ENCODE results near the gene PPP2R5C. TPM values are rescaled to one million over a fixed set of nuclear protein-coding genes. Genes with fewer than 3 reads are reported as not detected.

Gene PPP2R5C
- total and polyA plus RNA-seq, 2 of the 4 experiments (the other 2 are of a cell fraction) = 65.9 to 78.7 TPM

DNA sequence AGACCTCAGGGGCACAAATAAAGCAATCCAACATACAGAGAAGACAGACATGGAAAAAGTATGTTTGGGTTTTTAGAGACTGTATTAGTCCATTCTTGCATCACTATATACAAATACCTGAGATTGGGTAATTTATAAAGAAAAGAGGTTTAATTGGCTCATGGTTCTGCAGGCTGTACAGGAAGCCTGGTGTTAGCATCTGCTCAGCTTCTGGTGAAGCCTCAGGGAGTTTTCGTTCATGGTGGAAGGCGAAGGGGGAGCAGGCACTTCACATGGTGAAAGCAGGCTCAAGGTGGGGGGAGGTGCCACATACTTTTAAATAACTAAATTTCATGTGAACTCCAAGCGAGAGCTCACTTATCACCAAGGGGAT lies 3.7 kb upstream of the PPP2R5C start:
- ATAC-seq (ENCODE audit: low read depth) (no peak), DNase-seq (no peak)
- Histone ChIP-seq H3K27me3 (ENCODE audit: control insufficient read depth, insufficient read depth, low read length) (peaks cover 32% of the 10 kb centered on the region), H3K36me3 (ENCODE audit: control insufficient read depth, insufficient read depth, low read length) (no peaks in the 10 kb centered on the region), H3K23ac (ENCODE audit: low read depth, low read length) (no peak overlapping the region), H2AFZ (replicated peaks; ENCODE audit: low read length, poor library complexity) (no peak overlapping the region), H3K9me3 (ENCODE audit: control insufficient read depth, insufficient read depth, low read length) (no peaks in the 10 kb centered on the region; the same call in 1 of the 2 replicates), H3K9me1 (ENCODE audit: insufficient read depth, low read length) (peaks cover 4% of the 10 kb centered on the region; the same call in 1 of the 2 replicates), H4K5ac (ENCODE audit: low read depth, low read length) (no peak overlapping the region), H2BK5ac (ENCODE audit: low read depth, low read length, poor library complexity, severe bottlenecking) (no peak overlapping the region), H4K91ac (ENCODE audit: insufficient read depth, low read depth, low read length) (no peak overlapping the region), H3K4me2 (ENCODE audit: low read depth, low read length) (no peak overlapping the region), H3K18ac (ENCODE audit: low read depth, low read length) (no peak overlapping the region), H3K4me3 (ENCODE audit: insufficient read depth, low read depth, low read length) (no peak overlapping the region), H3K27ac (ENCODE audit: insufficient read depth, low read length) (no peak overlapping the region), H3K9ac (ENCODE audit: low read depth, low read length) (no peak overlapping the region), H3K14ac (replicated peaks; ENCODE audit: low read depth, low read length) (no peak overlapping the region), H2BK15ac (ENCODE audit: low read depth, low read length) (no peak overlapping the region), H3K56ac (ENCODE audit: extremely low read depth, insufficient read depth, low read length) (no peak overlapping the region), H2BK20ac (ENCODE audit: low read depth, low read length) (no peak overlapping the region), H4K8ac (ENCODE audit: low read depth in 2 of 2, low read length in 2 of 2) (no peak overlapping the region), H3K4me1 (ENCODE audit: control insufficient read depth, insufficient read depth, low read length) (no peaks in the 10 kb centered on the region), H4K20me1 (ENCODE audit: insufficient read depth, low read length) (peaks cover 4% of the 10 kb centered on the region), H3K79me1 (ENCODE audit: low read depth in 1 of 2, low read length in 2 of 2) (peaks cover 3 to 5% of the 10 kb centered on the region in 2 experiments; a peak in 1 of 4 replicates), H3K4ac (ENCODE audit: low read depth, low read length) (no peak overlapping the region), H2AK9ac (replicated peaks; ENCODE audit: low read depth, low read length, poor library complexity) (no peak overlapping the region), H2AK5ac (ENCODE audit: low read depth, low read length) (no peak overlapping the region), H2BK120ac (ENCODE audit: low read depth, low read length) (no peak overlapping the region)
- TF ChIP-seq CHD1 (IDR thresholded peaks at IDR 0.05; ENCODE audit: low read depth, low read length) (no peak), MAFK (IDR thresholded peaks at IDR 0.05; ENCODE audit: low read depth, low read length) (no peak), SMC3 (IDR thresholded peaks at IDR 0.05; ENCODE audit: low read depth, low read length) (no peak)
- intact Hi-C loops (cut with micrococcal nuclease) (no loop called here), in situ Hi-C loops (cut with MboI; ENCODE audit: low sequenced_read_pairs) (loop anchor here (25.0 kb wide), 1 partner anchor 554 kb away; the partner anchor contains the start of genes MOK and ZNF839), dilution Hi-C loops (cut with HindIII; ENCODE audit: low sequenced_read_pairs, unreplicated experiment) (no loop called here)
- WGBS, 2 experiments (ENCODE audit: extremely low coverage in 2 of 2, insufficient read length in 1 of 2) = no CpG with 5 or more reads among the region's 3 CpGs
- no TSS peak for BruUV-seq (replicated peaks)
- CTCF ChIA-PET = interaction anchor here (0.6 kb wide), 1 partner anchor 33 kb away, joined by 3 read pairs; no protein-coding TSS in a partner anchor
- POLR2A ChIA-PET (ENCODE audit: unreplicated experiment) = no interaction called here
